Fibroblast of mammary gland (primary cell): ENCODE measurements around the gene SIRPB2.

Experiments used
- DNase-seq: peaks from one replicate; pipeline ENCODE4 v3.0.0-alpha.2; 2010; ENCODE audit warnings: low read depth
- H3K4me3 ChIP-seq: 2 replicates; pipeline ENCODE4 v1.5.1; 2011; ENCODE audit warnings: low read depth, mild to moderate bottlenecking, low read length, moderate library complexity; ENCODE audit not compliant: control insufficient read depth
- CTCF ChIP-seq: conservative IDR thresholded peaks from 2 replicates; pipeline ENCODE4 v1.5.1; 2011; ENCODE audit warnings: low read depth, low read length, inconsistent platforms; ENCODE audit not compliant: control insufficient read depth, insufficient read depth

Gene SIRPB2

GRCh38 chr20:1479831-1480595, 11.2 kb downstream of the SIRPB2 start:
- no peak for TF ChIP-seq CTCF
- no peak overlapping the region for H3K4me3 ChIP-seq
- DNase-seq: no peak

GRCh38 chr20:1478566-1478965, 12.7 kb downstream of the SIRPB2 start:
- no peak for TF ChIP-seq CTCF
- no peak overlapping the region for H3K4me3 ChIP-seq
- peak; percentile 65 for DNase-seq

- no peak for DNase-seq
- TF ChIP-seq CTCF: no peak
- no peak overlapping the region for H3K4me3 ChIP-seq
Measured at GRCh38 chr20:1477896-1478490, 13.2 kb downstream of the SIRPB2 start.

- H3K4me3 ChIP-seq: no peak overlapping the region
- TF ChIP-seq CTCF: peak; percentile 17
- DNase-seq: no peak
Measured at GRCh38 chr20:1474817-1475603, 16.2 kb downstream of the SIRPB2 start.

- no peak for DNase-seq
- no peak for TF ChIP-seq CTCF
- H3K4me3 ChIP-seq: no peak overlapping the region
Measured at GRCh38 chr20:1474325-1474724, 16.9 kb downstream of the SIRPB2 start.

- DNase-seq: no peak
- TF ChIP-seq CTCF: no peak
- no peak overlapping the region for H3K4me3 ChIP-seq
Measured at GRCh38 chr20:1473246-1474220, 17.7 kb downstream of the SIRPB2 start.
